Nucleus accumbens (tissue), 56 donors: ENCODE measurements around the gene TSEN34.
"Not testable (repeated sequence)": the region's sequence is repeated elsewhere in the genome, so short reads cannot be mapped to it uniquely, and the experiment has no call there.

Experiments
- DNase-seq, 56 donors: peaks; one replicate each; lab custom pipeline; 2025; lab: John Stamatoyannopoulos, UW

Gene TSEN34

DNA sequence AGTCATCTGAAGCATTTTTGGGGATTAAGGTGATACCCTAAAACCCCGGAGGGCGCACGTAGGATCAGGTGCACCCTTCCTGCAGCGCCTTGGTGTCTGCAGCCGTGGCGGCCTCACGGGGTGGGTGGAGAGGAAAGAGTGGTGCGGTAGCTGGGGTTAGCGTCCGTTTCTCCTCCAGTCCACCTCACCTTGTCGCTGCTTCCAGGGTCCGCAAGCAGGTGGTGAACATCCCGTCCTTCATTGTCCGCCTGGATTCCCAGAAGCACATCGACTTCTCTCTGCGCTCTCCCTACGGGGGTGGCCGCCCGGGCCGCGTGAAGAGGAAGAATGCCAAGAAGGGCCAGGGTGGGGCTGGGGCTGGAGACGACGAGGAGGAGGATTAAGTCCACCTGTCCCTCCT is 16.1 kb downstream of the TSEN34 start:
- not testable (repeated sequence) for DNase-seq

DNA sequence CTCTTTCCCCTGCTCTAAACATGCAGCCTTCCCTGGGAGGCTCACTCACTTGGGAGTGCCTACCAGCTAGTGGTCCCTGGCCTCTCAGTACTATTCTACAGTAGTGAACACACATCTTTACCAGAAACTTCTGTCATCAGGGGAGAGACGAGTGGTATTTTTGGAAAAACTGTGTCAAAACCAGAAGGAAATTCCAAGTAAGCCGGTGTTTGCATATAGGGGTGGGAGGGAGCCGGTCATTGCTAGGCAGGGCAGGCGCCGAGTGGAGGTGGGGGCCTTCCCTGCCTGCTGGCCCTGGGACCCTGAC is 16.5 kb downstream of the TSEN34 start:
- no peak for DNase-seq

GRCh38 chr19:54207983-54208783 is 17.1 kb downstream of the TSEN34 start:
- DNase-seq: peak in 35 of 56 donors; percentile 2 to 74 (median 42)

DNA sequence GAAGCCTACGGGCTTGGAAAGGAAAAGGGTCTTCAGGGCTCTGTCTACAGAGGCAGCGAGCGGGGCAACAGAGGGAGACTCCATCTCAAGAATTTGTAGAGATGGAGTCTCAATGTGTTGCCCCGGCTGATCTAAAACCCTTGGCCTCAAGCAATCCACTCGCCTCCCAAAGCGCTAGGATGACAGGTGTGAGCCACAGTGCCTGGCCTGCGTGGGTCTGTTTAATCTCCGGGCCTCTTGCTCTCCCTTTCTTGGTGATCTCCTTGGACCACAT is 17.6 kb downstream of the TSEN34 start:
- DNase-seq: no peak

GRCh38 chr19:54209058-54209810 is 18.1 kb downstream of the TSEN34 start:
- DNase-seq: peak in 28 of 56 donors; percentile 13 to 73 (median 54)

DNA sequence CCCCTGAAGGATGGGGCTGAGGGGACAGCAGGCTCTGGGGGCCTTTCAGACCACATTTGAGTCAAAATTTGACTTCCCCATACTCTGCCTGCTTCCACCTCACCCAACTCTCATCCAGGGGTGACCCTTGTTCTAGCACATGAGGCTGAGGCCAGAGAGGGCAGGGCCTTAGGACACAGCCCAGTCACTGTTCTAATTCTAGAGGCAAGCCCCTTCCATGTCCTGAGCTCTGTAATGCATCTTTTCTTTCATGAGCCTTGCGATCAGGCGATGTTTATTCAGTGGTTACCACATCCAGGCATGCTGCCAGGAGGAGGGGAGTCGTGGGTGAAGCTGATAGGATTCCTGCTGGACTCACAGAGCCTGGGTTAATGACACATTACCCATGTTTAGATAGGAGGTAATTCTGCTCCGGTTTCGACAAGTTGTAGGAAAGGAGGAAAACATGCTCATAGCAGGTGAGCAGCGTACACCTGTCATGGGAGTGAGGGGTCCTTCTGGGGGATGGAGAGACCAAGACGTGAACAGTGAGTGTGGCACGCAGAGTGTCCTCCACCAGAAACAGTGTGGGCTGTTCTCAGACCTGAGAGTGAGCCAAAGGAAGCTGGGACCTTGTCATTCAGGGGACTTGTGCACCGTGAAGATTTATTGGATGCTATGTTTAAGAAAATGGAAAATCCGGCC is 18.8 kb downstream of the TSEN34 start:
- peak in 45 of 56 donors; percentile 9 to 81 (median 60) for DNase-seq

DNA sequence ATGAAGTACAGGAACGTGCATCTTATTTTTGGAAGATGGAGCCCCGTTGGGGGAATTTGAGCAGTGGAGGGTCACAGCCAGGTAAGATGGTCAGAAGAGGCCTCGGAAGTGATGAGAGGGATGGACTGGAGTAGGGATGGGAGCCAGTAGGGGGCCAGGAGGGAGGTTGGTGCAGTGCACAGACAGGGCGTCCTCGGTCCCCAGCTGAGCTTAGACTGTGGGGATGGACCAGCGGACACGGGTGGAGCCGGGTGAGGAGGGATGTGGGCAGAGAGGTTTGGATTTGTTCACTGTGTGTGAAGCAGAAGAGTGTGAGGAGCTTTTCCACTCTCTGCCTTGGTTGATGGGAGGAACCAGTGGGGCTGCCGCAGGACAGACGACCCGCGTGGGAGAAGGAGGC is 20.1 kb downstream of the TSEN34 start:
- no peak for DNase-seq

DNA sequence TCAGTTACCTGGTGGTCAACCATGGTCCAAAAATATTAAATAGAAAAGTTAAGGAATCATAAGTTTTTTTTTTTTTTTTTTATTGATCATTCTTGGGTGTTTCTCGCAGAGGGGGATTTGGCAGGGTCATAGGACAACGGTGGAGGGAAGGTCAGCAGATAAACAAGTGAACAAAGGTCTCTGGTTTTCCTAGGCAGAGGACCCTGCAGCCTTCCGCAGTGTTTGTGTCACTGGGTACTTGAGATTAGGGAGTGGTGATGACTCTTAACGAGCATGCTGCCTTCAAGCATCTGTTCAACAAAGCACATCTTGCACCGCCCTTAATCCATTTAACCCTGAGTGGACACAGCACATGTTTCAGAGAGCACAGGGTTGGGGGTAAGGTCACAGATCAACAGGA is 23.1 kb downstream of the TSEN34 start:
- DNase-seq: not testable (repeated sequence)

DNA sequence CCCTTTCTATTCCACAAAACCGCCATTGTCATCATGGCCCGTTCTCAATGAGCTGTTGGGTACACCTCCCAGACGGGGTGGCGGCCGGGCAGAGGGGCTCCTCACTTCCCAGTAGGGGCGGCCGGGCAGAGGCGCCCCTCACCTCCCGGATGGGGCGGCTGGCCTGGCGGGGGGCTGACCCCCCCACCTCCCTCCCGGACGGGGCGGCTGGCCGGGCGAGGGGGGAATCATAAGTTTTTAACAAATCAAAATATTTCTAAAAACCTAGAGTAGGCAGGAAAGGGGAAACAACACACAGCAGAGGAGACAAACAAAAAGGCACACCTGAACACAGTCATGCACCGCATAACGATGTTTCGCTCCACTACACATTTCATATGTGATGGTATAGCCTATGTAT is 23.6 kb downstream of the TSEN34 start:
- not testable (repeated sequence) for DNase-seq

DNA sequence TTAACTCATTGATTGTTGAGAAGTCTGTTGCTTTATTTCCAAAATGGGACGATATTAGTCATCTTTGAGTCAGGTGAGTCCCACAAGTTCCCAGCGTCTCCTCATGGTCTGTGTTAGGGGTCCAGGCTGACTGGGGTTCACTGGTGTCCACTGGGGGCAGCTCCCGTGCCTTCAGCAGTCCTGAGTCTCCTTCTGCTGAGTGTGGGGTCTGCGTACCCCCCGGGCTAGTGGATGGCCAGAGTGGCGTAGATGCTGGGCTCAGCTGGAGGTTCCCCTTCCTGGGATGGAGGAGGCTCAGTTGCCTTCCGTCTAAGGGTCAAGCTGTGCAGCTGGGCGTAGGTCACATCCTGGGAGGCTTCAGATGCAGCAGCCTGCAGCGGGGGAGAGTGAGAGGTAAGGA is 25.8 kb downstream of the TSEN34 start:
- no peak for DNase-seq

DNA sequence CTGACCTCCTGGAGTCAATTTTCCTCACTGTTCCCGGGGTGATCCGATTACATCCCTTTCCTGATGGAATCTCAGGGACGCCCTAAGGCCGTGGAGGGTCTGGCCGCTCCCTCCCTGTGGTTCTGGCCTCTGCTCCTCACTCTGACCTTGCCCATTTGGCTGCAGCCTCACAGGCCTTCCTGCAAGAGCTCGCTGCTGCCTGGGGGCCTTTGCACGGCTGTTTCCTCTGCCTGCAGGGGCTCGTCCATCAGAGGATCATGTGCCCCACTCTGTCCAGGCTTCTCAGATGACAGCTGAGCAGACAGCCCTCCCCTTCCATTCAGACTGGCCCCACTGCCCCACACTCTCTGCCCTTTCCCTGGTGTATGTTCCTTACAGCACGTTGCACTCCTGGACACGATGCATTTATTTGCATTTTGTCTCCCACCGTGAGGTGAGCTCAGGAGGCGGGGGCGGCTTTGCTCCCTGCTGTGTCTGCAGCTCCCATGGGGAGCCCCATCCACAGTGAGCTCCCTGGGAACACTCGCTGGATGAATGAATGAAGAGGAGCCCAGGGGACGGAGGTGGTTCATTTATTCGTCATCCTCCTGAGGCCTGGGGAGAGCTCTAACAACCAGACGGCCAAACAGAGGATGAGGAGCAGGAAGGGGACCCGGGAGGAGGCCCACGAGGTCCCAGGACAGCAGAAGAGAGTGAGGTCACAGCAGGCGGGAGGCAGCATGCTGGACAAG is 26.6 kb downstream of the TSEN34 start:
- DNase-seq: not testable (repeated sequence)

DNA sequence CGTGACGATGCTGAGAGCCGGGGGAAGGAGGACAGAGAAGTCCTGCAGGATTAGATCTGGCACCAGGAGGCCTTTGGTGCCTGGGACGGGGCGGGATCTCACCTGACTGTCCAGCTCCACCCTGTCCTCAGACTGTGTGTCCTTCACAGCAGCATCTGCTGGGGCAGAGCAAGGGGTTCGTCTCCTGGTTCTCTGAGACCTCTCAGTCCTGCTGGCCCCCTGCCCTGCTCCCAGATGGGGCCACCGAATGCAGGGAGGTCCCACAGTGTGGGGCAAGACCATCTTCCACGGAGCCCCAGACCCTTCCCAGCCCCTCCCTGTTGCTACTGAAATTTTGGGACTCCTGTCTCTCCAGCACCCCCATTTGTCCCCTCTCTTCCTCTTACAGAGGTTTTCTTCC is 27.2 kb downstream of the TSEN34 start:
- DNase-seq: no peak

DNA sequence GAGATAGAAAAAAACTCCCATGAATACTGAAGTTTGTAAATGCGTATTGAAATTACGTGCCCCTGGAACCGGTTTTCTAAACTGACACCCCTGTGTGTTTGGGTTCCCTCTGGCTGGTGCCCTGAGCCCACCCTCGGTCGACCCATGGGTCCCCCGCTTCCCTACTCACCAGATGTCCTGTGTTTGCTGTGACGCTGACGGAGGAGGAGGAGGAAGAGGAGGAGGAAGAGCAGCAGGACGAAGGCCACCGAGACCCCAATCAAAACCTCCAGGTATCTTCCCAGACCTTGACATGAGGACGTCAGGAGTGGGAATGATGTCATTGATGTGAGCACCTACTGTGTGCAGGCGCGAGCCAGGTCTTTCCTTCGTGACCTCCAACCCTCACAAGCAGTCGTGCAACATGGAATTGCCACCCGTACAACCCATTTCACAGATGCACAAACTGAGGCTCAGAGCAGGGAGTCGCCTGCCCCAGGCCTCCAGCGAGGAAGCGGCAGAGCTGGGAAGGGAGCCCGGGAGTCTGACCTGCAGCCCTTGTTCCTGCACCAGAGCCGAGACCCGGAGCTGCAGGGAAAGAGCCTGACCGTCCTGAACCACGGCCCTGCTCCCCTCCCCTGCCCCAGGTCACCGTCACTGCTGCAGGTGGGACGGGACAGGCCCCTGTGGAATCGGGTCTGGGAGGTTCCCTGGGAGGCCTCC is 28.0 kb downstream of the TSEN34 start:
- DNase-seq: no peak

GRCh38 chr19:54219702-54220101 is 28.6 kb downstream of the TSEN34 start:
- not testable (repeated sequence) for DNase-seq

- not testable (repeated sequence) for DNase-seq
Observed at GRCh38 chr19:54221947-54222346, 30.8 kb downstream of the TSEN34 start.

- DNase-seq: not testable (repeated sequence)
Observed at GRCh38 chr19:54222474-54223276, 31.6 kb downstream of the TSEN34 start, which contains the start of gene LILRB3. Gene LILRB3 (minus strand): TSS chr19:54223007. CDS start chr19:54222976, 31 bp downstream.

- DNase-seq: not testable (repeated sequence)
Observed at GRCh38 chr19:54223277-54223936, 32.3 kb downstream of the TSEN34 start.

DNA sequence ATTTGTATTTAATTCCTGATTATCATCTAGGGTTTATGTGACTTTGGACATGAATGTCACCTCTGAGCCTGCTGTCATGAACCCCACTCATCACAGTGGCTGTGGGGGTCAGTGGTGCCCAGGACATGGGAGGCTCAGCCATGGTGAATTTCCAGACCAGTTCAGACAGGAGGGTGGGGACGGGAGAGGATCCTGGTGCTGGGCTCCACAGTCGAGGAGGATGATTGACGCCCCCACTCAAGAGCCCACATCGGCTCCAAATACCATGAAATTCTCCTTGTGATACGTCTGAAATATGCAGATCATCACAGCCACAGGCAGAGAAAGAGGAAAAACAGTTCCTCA is 32.8 kb downstream of the TSEN34 start:
- not testable (repeated sequence) for DNase-seq

- DNase-seq: not testable (repeated sequence)
Observed at GRCh38 chr19:54224619-54225018, 33.5 kb downstream of the TSEN34 start.
